Measurements from ENCODE around the gene DIAPH2. TPM values are rescaled to one million over a fixed set of nuclear protein-coding genes. Genes with fewer than 3 reads are reported as not detected.

The DIAPH2 gene
- total RNA-seq, 4 donors from 2014 or later, result 12.1 to 41.6 (median 29.1) TPM

GRCh38 chrX:96683997-96684338, 674 bp upstream of the DIAPH2 start:
- TF ChIP-seq POLR2A (IDR thresholded peaks at IDR 0.05) (no peak), CTCF (IDR thresholded peaks at IDR 0.05 in 4 of 5, conservative IDR thresholded peaks at IDR 0.05 in 1 of 5) (no peak)
- ATAC-seq (no peak), DNase-seq (no peak)
- Histone ChIP-seq H3K36me3 (no peaks in the 10 kb centered on the region), H3K4me3 (peak overlapping the region; percentile 71 to 82 (median 80)), H3K9me3 (no peaks in the 10 kb centered on the region), H3K4me1 (peaks cover 0 to 10% of the 10 kb centered on the region in 2 donors), H3K27me3 (no peaks in the 10 kb centered on the region), H3K27ac (peak overlapping the region; percentile 86 to 90 (median 87))
- intact Hi-C loops (cut with DNase I; ENCODE audit: low total_unique reads) (no loop called here), in situ Hi-C loops (cut with MboI; ENCODE audit: low sequenced_read_pairs in 4 of 4) (no loop called here)

- no peaks in the 10 kb centered on the region for H3K9me3 ChIP-seq
- H3K27ac ChIP-seq, result peak overlapping the region; percentile 86 to 90 (median 87)
- no peaks in the 10 kb centered on the region for H3K36me3 ChIP-seq
- peak; percentile 10 to 23 for DNase-seq
- TF ChIP-seq POLR2A (IDR thresholded peaks at IDR 0.05) (no peak), CTCF (IDR thresholded peaks at IDR 0.05 in 4 of 5, conservative IDR thresholded peaks at IDR 0.05 in 1 of 5) (no peak)
- intact Hi-C loops (cut with DNase I; ENCODE audit: low total_unique reads), result loop anchor here (5.0 kb wide), 1 partner anchor 123 kb away; no protein-coding TSS in a partner anchor
- H3K4me1 ChIP-seq, result peaks cover 8 to 16% of the 10 kb centered on the region in 2 donors
- H3K27me3 ChIP-seq, result no peaks in the 10 kb centered on the region
- in situ Hi-C loops (cut with MboI; ENCODE audit: low sequenced_read_pairs in 4 of 4), result no loop called here
- H3K4me3 ChIP-seq, result peak overlapping the region; percentile 71 to 82 (median 80)
- ATAC-seq, result peak; percentile 47 to 59
Measured at GRCh38 chrX:96685210-96686099, 813 bp downstream of the DIAPH2 start.

GRCh38 chrX:96687776-96688175, 3.1 kb downstream of the DIAPH2 start:
- TF ChIP-seq POLR2A (IDR thresholded peaks at IDR 0.05) (no peak), CTCF (IDR thresholded peaks at IDR 0.05 in 4 of 5, conservative IDR thresholded peaks at IDR 0.05 in 1 of 5) (no peak)
- Histone ChIP-seq H3K27me3 (no peaks in the 10 kb centered on the region), H3K4me1 (peaks cover 25 to 35% of the 10 kb centered on the region in 2 donors), H3K27ac (peak overlapping the region in 1 of 4 donors; percentile 18), H3K36me3 (no peaks in the 10 kb centered on the region), H3K4me3 (no peak overlapping the region), H3K9me3 (no peaks in the 10 kb centered on the region)
- in situ Hi-C loops (cut with MboI; ENCODE audit: low sequenced_read_pairs in 4 of 4) (no loop called here), intact Hi-C loops (cut with DNase I; ENCODE audit: low total_unique reads) (loop anchor here (5.0 kb wide), 1 partner anchor 125 kb away; no protein-coding TSS in a partner anchor)
- ATAC-seq (no peak), DNase-seq (no peak)

- ATAC-seq (no peak), DNase-seq (no peak)
- Histone ChIP-seq H3K4me1 (peaks cover 25 to 36% of the 10 kb centered on the region in 2 donors), H3K27ac (peak overlapping the region in 2 of 4 donors; percentile 55 to 79), H3K9me3 (no peaks in the 10 kb centered on the region), H3K4me3 (no peak overlapping the region), H3K36me3 (no peaks in the 10 kb centered on the region), H3K27me3 (no peaks in the 10 kb centered on the region)
- intact Hi-C loops (cut with DNase I; ENCODE audit: low total_unique reads) (loop anchor here (5.0 kb wide), 1 partner anchor 126 kb away; no protein-coding TSS in a partner anchor), in situ Hi-C loops (cut with MboI; ENCODE audit: low sequenced_read_pairs in 4 of 4) (no loop called here)
- TF ChIP-seq CTCF (IDR thresholded peaks at IDR 0.05 in 4 of 5, conservative IDR thresholded peaks at IDR 0.05 in 1 of 5) (no peak), POLR2A (IDR thresholded peaks at IDR 0.05) (no peak)
Measured at GRCh38 chrX:96688789-96689188, 4.1 kb downstream of the DIAPH2 start.
